T-helper 22 cell (primary cell): ENCODE measurements around the gene ADGRD1.

Experiments used
- DNase-seq: peaks from one replicate; pipeline ENCODE4 v3.0.0-alpha.2; 2020; ENCODE audit warnings: low read depth

ADGRD1 gene

GRCh38 chr12:131137009-131137835 lies 183.5 kb downstream of the ADGRD1 start:
- no peak for DNase-seq

- DNase-seq: no peak
Observed at GRCh38 chr12:131137836-131138637, 184.3 kb downstream of the ADGRD1 start.

GRCh38 chr12:131138638-131139362 lies 185.1 kb downstream of the ADGRD1 start:
- DNase-seq: no peak

GRCh38 chr12:131139363-131140068 lies 185.8 kb downstream of the ADGRD1 start:
- no peak for DNase-seq

GRCh38 chr12:131140069-131140435 lies 186.3 kb downstream of the ADGRD1 start:
- DNase-seq: no peak

GRCh38 chr12:131140697-131141096 lies 187.0 kb downstream of the ADGRD1 start:
- no peak for DNase-seq

GRCh38 chr12:131141514-131141913 lies 187.8 kb downstream of the ADGRD1 start:
- DNase-seq: no peak

GRCh38 chr12:131142891-131143657 lies 189.4 kb downstream of the ADGRD1 start:
- DNase-seq: no peak

- DNase-seq: no peak
Observed at GRCh38 chr12:131146173-131146675, 192.5 kb downstream of the ADGRD1 start.

- no peak for DNase-seq
Observed at GRCh38 chr12:131147293-131147692, 193.6 kb downstream of the ADGRD1 start.

- no peak for DNase-seq
Observed at GRCh38 chr12:131147894-131148293, 194.2 kb downstream of the ADGRD1 start.

GRCh38 chr12:131151558-131152345 lies 198.0 kb downstream of the ADGRD1 start:
- no peak for DNase-seq

- no peak for DNase-seq
Observed at GRCh38 chr12:131152587-131152986, 198.9 kb downstream of the ADGRD1 start.

GRCh38 chr12:131153016-131153415 lies 199.3 kb downstream of the ADGRD1 start:
- no peak for DNase-seq

- DNase-seq: no peak
Observed at GRCh38 chr12:131153956-131154355, 200.2 kb downstream of the ADGRD1 start.

GRCh38 chr12:131155131-131155530 lies 201.4 kb downstream of the ADGRD1 start:
- no peak for DNase-seq

GRCh38 chr12:131157743-131158142 lies 204.0 kb downstream of the ADGRD1 start:
- no peak for DNase-seq

- DNase-seq: no peak
Observed at GRCh38 chr12:131159660-131160059, 206.0 kb downstream of the ADGRD1 start.

- no peak for DNase-seq
Observed at GRCh38 chr12:131162113-131162512, 208.4 kb downstream of the ADGRD1 start.

- DNase-seq: no peak
Observed at GRCh38 chr12:131163189-131163738, 209.6 kb downstream of the ADGRD1 start.
